ENCODE data around the gene FREY1.

FREY1 gene

DNA sequence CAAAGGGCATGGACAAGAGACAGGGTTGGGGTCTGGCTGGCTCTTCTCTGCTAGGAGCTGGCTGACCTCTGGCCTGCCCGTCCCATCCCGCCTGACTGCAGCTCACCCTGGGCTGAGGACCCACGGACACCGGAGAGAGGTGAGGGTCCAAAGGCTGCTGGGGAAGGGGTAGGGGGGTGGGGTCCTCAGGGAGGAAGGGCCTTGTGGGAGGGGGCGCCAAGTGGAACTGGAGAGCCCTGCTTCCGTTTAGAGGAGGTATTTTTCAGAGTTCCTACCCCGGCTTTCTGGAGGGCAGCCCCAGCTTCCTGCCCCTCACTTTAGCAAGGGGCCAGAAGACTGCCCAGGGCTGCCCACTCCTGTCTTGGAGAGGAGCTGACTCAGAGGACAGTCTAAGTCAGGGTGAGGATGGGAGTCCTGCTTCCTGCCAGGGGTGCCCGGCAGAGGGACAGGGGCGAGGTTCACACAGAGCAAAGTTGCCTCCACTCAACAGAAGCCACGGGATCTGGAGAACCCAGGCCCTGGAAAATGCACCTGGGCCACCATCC is 22.5 kb upstream of the FREY1 start:
- peak; percentile 15 for FAIRE-seq
- DNase-seq (ENCODE audit: extremely low spot score, insufficient read length, low read depth), result no peak

DNA sequence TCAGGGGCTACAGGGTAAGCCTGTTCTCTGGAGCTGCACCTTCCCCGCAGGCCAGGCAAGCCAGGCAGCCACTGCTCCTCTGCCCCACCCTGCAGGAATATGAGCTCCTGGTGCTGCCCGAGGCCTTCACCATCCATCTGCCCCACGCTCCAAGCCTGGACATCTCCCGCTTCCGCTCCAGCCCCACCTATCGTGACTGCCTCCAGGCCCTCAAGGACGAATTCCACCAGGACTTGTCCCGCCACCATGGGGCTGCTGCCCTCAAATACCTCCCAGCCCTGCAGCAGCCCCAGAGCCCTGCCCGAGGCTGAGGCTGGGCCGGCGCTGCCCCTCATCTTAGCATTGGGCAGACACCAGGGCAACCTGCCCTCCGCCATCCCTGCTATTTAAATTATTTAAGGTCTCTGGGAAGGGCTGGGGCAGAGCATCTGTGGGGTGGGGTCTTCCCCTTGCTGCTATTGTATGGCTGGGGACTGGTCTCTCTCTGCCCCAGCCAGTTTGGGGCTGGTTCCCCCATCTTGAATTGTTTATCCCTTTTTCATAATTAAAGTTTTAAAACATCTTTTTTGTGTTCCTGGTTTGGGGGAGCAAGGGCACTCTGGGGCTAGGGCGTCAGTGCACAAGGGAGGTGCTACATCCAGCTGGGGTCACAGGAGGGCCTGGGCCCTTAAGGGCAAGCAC is 21.6 kb upstream of the FREY1 start:
- DNase-seq (ENCODE audit: extremely low spot score, insufficient read length, low read depth), result no peak
- no peak for FAIRE-seq

DNA sequence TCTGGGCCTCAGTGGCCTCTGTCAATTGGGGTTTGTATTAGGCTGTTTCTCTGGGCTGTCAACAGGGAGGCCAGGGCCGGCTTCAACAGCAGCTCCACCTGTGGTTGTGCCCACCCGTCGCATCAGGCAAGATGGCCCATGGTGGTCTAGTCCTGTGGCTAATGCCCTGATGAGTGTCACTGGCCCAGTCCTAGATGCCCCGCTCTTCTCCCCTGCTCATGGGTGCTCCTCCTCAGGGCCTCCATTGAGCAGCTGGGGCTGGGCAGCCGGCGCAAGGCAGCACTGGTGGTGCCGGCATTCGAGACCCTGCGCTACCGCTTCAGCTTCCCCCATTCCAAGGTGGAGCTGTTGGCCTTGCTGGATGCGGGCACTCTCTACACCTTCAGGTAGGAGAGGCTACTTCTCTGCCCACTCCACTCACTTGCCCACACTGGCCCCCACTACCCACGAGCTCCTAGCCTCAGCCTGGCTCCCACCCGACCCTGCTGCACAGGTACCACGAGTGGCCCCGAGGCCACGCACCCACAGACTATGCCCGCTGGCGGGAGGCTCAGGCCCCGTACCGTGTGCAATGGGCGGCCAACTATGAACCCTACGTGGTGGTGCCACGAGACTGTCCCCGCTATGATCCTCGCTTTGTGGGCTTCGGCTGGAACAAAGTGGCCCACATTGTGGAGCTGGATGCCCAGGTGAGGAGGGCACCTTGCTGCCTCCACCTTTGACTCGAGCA is 20.8 kb upstream of the FREY1 start:
- DNase-seq (ENCODE audit: extremely low spot score, insufficient read length, low read depth) (no peak), FAIRE-seq (no peak)

DNA sequence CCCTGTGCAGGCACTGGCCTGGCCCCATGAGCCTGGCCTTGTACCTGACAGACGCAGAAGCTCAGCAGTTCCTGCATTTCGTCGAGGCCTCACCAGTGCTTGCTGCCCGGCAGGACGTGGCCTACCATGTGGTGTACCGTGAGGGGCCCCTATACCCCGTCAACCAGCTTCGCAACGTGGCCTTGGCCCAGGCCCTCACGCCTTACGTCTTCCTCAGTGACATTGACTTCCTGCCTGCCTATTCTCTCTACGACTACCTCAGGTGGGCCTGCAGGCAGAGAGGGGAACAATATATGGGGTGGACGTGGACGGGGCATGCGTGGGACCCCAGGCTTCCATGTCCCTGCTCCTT is 20.2 kb upstream of the FREY1 start:
- no peak for DNase-seq (ENCODE audit: extremely low spot score, insufficient read length, low read depth)
- FAIRE-seq, result no peak

DNA sequence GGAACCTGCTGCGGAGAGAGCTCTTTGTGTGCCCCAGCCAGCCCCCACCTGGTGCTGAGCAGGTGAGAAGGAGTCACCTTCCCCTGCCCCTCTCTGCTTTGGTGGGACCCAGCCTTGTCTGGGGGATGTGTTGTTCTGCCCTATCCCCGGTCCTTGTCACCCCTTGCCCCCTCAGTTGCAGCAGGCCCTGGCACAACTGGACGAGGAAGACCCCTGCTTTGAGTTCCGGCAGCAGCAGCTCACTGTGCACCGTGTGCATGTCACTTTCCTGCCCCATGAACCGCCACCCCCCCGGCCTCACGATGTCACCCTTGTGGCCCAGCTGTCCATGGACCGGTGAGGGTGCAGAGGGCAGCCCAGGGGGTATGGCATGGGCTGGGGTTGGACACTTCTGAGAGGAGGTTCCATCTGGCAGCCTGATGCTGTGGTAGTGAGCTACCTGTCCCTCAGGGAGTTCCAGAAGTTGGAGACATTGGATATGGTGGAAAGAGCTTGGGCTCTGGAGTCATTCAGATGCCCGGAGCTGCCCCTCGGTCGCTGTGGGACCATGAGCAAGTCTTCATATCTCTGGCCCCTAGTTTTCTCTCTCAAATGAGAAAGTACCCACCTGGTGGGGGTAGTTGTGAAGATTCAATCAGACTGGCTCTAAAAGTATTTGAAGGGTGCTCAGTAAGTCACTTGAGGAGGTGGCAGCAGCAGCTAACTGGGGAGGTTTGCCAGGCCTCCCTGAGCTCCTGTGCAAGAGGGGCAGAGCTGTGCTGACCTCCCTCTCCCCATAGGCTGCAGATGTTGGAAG is 19.7 kb upstream of the FREY1 start:
- DNase-seq (ENCODE audit: extremely low spot score, insufficient read length, low read depth) (no peak), FAIRE-seq (no peak)

DNA sequence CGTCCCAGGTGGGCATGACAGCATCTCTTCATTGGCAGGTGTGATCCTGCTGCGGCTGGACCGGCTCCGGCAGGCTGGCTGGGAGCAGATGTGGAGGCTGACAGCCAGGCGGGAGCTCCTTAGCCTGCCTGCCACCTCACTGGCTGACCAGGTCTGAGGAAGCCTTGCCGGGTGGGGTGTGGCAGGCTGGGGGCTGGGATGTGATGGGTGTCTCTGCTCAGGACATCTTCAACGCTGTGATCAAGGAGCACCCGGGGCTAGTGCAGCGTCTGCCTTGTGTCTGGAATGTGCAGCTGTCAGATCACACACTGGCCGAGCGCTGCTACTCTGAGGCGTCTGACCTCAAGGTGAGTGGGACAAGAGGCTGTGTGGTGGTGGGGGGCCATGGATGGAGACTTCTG is 18.9 kb upstream of the FREY1 start:
- DNase-seq (ENCODE audit: extremely low spot score, insufficient read length, low read depth), result no peak
- no peak for FAIRE-seq

DNA sequence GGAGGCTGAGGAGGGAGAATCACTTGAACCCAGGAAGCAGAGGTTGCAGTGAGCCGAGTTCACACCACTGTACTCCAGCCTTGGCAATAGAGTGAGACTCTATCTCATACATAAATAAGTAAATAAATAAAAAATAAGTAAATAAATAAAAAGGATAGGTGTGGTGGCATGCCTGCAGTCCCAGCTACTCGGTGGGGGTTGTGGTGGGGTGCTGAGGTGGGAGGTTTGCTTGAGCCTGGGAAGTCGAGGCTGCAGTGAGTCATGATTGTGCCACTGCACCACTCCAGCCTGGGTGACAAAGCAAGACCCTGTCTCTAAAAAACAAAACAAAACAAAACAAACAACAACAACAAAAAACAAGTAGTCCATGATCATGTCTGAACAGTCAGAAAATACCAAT is 18.5 kb upstream of the FREY1 start:
- DNase-seq (ENCODE audit: extremely low spot score, insufficient read length, low read depth), result no peak
- FAIRE-seq, result no peak

DNA sequence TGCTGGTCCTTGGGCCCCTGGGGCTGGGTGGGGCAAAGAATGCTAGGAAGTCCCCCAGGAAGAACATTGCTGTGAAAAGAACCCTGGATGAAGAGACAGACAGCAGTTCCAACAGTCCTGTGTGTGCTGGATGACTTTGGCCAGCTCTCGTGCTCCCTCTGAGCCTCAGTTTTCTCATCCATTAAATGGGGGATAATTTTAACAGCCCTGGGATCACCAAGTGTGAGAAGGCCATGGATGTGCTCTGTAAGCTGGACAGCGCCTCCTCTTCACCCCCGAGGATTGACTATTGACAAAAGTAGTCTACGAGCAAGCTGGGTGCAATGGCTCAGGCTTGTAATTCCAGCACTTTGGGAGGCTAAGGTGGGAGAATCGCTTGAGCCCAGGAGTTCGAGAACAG is 17.9 kb upstream of the FREY1 start:
- DNase-seq (ENCODE audit: extremely low spot score, insufficient read length, low read depth) (no peak), FAIRE-seq (no peak)

DNA sequence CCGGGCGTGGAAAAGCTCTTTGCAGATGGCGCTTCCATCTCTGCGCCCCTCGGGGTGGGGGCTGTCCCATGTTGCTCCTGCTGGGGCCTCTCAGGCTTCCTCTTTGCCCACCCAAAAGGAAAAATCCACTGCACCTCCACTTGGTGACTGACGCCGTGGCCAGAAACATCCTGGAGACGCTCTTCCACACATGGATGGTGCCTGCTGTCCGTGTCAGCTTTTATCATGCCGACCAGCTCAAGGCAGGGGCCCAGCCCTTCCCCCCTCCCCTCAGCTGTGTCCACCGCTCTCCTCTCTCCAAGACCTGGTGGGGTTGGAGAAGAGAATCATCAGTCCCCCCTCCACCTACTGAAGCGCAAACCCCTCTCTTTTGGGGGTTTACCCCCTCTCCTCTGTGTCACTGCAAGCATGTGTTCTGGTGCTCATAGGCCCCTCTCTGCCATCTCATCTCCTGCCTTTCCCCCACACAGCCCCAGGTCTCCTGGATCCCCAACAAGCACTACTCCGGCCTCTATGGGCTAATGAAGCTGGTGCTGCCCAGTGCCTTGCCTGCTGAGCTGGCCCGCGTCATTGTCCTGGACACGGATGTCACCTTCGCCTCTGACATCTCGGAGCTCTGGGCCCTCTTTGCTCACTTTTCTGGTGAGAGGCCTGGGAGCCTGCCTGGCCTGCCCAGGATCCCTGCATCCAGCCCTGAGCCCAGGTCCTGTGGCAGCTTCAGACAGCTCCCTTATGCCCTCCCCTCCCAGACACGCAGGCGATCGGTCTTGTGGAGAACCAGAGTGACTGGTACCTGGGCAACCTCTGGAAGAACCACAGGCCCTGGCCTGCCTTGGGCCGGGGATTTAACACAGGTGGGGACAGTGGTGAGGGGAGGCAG is 17.2 kb upstream of the FREY1 start:
- DNase-seq (ENCODE audit: extremely low spot score, insufficient read length, low read depth) (no peak), FAIRE-seq (no peak)

DNA sequence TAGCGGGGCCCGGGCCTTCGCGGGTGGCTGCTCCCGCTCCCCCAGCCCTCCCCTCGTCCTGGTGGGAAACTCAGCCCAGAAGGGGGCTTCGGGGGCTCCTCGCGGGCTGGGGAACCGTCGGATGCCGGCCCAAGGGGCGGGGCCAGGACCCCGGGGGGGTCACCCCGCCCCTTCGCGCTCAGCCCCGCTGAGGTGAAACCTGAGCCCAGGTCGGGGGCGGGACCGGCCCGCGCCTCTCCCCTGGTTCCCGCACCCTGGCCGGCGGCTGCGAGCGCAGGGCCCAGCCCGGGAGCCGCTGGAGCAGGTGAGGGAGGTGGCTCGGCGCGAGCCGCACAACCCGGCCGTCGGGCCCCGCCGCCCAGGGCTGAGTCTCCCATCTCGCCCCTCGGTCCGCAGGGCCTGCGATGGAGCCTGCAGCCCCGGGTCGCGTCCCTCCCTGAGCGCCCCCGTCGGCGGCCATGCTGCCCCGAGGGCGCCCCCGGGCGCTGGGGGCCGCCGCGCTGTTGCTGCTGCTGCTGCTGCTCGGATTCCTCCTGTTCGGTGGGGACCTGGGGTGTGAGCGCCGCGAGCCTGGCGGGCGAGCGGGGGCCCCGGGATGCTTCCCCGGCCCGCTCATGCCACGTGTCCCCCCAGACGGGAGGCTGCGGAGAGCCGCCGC is 15.5 kb upstream of the FREY1 start, which contains the start of gene LARGE2:
Gene LARGE2 (plus strand): TSS at position 232 of the 658 bp plus-strand sequence. CDS start 227 bp downstream, at position 459.
- DNase-seq (ENCODE audit: extremely low spot score, insufficient read length, low read depth) (no peak), FAIRE-seq (no peak)

DNA sequence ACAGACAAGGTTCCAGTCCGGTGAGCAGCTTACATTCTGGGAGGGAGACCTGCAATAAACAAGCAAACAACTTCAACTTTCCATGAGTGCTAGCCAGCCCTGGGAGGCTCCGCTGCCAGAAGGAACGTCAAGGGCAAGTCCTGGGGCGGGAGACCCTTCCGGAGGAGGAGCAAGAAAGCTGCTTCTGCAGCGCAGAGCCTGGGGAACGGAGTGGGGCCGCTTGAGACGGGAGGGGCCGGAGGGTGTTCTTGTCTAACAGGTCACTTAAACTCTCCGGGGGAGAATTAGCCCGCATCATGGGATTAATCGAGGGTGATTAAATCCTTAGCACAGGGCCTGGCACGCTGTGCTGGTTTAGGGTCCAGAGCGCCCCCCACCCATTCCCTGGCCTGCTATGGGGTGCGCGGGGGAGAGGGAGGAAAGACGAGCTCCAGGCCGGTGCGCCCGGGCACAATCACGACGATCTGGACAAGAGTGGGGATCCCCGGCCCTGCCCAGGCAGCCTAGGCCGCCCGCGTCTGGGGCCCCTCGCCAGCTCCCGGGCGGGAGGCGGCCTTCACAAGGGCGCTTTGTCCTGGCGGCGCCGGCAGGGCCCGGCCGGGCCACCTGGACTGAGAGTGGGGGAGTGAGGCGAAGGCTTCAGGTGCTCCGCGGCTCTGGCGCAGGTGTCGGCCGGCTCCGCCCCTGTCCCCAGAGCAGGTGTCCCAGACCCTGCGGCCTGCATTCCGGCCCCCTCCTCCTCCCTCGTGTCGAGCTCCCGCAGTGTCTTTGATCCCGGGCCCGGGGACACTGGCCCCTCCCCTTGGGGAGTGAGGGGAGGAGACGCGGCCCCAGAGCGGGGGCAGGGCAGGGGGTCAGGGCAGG is 14.7 kb upstream of the FREY1 start:
- FAIRE-seq (no peak), DNase-seq (ENCODE audit: extremely low spot score, insufficient read length, low read depth) (no peak)

DNA sequence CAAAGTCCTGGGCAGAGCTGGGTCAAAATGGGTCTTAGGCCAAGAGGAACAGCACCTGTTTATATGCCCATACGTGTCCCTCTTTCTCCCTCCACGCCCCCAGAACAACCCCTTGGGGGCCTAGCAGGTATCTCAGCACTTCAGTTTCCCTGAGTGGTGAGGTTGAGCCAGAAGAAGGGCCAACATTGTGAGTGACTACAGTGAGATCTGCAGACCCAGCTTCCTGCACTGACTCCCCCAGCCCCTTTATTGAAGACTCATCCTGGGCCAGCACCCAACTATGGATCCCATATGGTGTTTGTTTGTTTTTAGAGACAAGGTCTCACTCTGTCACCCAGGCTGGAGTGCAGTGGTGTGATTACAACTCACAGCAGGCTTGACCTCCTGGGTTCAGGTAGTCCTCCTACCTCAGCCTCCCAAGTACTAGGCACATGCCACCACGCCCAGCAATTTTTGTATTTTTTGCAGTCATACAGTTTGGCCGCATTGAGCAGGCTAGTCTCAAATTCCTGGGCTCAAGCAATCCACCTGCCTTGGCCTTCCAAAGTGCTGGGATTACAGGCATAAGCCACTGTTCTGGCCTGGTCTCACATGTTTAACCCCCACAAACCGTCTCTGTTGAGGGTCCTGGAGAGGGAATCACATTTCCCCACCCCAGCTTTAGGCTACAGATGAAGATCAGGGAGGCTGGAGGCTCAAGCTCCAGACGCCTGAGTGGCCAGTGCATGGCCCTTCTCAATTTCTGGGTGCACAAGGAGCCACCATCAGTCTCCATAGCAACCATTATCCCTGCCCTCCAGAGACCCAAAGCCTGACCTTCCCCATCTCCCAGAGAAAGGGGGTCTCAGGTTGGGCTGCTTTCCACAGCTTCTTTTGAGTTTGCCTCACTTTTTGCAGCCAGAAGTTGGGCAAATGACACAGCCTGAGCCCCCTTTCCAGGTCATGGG is 13.7 kb upstream of the FREY1 start:
- DNase-seq (ENCODE audit: extremely low spot score, insufficient read length, low read depth) (no peak), FAIRE-seq (no peak)

DNA sequence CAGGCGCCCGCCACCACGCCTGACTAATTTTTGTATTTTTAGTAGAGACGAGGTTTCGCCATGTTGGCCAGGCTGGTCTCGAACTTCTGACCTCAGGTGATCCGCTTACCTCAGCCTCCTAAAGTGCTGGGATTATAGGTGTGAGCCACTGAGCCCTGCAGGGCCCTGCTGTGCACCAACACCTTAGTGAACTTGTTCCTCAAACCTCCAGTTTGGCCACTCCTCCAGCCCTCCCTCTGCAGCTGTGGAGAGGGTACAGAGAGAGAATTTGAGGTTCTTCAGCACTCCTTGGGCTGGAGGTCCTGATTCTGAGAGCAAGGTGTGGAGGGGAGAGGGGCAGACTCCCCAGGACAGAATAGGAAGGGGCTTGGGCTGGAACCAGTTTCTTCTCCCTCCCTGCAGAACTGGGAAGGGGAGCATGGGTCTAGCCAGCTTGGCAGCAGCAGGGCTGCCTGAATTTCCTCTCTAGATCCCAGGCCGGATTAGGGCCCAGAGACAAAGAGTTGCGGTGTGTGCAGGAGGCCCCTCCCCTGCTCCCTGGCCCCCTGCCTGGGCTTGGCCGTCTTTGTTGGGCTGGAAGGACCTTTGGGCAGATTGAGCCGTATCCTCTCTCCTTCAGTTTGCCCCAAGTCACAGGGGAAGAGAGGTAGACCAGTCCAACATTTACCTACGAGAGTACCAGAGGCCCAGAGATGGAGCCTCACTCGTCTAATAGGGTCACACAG is 12.9 kb upstream of the FREY1 start:
- DNase-seq (ENCODE audit: extremely low spot score, insufficient read length, low read depth) (no peak), FAIRE-seq (no peak)

DNA sequence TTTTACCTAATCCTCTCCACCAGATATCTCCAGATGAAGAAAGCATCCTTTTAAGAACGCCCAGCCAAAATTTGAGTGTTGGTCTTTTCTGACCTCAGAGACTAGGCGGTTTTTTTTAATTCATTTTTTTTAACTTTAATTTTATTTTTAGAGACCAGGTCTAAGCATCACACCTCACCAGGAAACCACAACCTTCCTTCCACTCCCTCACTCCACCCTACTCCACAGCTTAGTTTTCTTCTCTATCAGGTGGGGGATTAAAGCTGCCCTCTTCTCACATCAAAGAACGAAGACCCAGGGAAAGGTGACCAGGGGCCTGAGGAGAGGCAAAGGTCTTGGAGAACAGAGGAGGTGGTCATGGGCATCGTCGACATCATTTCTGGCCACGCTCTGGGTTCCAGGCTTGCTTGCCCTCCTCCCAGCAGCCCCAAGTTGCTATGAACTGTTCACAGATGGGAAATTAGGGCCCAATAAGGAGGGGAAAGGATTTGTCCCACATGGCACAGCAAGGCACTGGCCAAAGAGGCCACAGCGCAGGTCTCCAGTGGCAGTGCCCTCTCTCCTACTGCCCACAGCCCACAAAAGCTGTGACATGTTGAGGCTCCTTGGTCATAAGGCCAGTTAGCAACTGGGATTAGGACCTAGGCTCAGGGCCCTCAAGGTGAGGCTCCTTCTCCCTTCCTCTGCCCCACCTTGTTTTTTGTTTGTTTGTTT is 12.0 kb upstream of the FREY1 start:
- no peak for FAIRE-seq
- no peak for DNase-seq (ENCODE audit: extremely low spot score, insufficient read length, low read depth)

DNA sequence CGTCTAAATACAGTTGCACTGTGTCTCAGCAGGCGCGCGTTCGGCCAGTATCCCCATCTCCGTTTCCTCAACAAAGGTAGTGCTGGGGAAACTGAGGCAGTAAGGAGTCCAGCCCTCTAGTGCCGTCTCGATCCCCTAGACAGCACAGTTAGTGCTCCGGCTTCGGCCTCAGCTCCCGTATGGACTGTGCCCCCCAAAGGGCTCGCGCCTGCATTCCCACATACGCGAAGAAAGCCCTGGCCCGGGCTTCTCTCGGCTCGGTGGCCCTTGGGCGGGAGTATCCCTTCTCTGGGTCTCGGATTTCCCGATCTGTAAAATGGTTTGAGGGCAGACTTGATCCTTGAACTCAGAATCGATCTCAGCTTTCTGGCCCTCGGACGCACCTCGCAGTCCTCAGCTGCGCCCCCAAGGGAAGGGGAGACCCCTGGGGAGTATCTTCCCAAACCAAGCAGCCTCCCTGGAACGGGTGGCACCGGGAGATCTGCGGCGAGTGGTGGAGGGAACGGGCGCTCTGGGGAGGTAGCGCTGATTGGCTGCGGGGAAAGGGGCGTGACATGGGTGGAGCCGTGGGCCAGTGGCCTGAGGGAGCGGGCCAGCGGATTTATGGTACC is 11.4 kb upstream of the FREY1 start:
- FAIRE-seq, result peak; percentile 90
- DNase-seq (ENCODE audit: extremely low spot score, insufficient read length, low read depth), result peak; percentile 72
